ENCODE results near the gene CTSD. TPM values are rescaled to one million over a fixed set of nuclear protein-coding genes. Genes with fewer than 3 reads are reported as not detected.

CTSD gene
- total and polyA plus RNA-seq, 4 donors = 310 to 814 (median 553) TPM

DNA sequence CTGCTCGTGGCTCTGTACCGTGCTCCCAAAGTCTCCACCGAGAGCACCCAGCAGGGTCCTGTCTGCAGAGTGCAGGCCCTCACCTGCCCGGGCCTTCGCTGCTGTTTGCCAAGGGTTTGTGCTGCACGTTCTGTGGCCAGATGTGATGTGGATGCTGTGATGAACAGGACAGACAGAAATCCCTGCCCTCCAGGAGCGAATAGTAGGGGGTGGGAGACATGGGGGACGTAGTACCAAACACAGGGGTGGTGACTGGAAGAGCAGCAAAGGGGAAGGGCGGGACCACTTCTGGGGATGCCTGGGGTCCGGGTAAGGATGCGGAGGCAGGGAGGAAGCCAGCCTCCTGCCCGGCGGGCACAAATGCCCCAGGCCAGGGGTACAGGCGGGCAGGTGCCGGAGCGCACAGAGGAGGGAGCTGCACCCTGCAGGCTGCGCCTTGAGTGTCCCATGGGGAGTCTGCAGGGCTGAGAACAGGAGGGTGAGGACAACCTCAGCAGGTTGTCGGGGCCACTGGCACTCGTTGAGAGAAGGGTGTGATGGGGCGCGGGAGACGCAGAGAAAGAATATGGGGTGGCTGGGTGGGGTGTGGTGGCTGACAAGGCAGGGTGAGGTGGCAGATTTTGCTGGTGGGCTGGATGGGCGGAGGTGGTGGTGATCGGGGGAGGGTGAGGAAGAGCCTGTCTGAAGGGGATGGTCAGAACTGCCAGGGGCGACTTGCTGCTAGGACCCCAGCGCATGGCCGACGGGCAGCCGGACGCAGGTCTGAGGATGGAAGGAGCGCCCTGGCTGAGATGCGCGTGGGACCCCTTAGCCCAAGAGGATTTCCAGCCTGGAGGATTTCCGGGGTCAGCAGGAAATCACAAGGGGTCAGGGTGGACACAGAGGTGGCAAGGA, 16.3 kb upstream of the CTSD start:
- H3K27ac ChIP-seq (ENCODE audit: low read depth in 1 of 2, low read length in 2 of 2) = no peak overlapping the region
- DNase-seq (ENCODE audit: low spot score) = no peak

GRCh38 chr11:1779034-1779805, 15.5 kb upstream of the CTSD start:
- Histone ChIP-seq H3K9me3 (ENCODE audit: control insufficient read depth in 4 of 4, low read length in 3 of 4) (no peaks in the 10 kb centered on the region), H3K27ac (ENCODE audit: low read depth in 1 of 2, low read length in 2 of 2) (no peak overlapping the region), H3K4me1 (ENCODE audit: control insufficient read depth in 4 of 4, insufficient read depth in 4 of 4, low read length in 3 of 4) (peaks cover 0 to 4% (median 0%) of the 10 kb centered on the region in 4 donors), H3K36me3 (ENCODE audit: control insufficient read depth in 4 of 4, insufficient read depth in 3 of 4, low read depth in 1 of 4, low read length in 3 of 4) (no peaks in the 10 kb centered on the region), H3K4me3 (ENCODE audit: low read depth in 1 of 3, low read length in 3 of 3) (no peak overlapping the region), H3K9ac (ENCODE audit: low read depth in 1 of 2, low read length in 2 of 2) (no peak overlapping the region), H3K27me3 (ENCODE audit: control insufficient read depth in 4 of 4, insufficient read depth in 4 of 4, low read length in 3 of 4) (no peaks in the 10 kb centered on the region)
- WGBS = 80% methylated on average over 17 of the region's 17 CpGs
- no peak for TF ChIP-seq REST (IDR thresholded peaks at IDR 0.05)
- no peak for TF ChIP-seq FOXA2 (IDR thresholded peaks at IDR 0.05)
- no peak for TF ChIP-seq YY1 (IDR thresholded peaks at IDR 0.05)
- TF ChIP-seq TAF1 (conservative IDR thresholded peaks at IDR 0.05) = no peak
- TF ChIP-seq ZBTB33 (IDR thresholded peaks at IDR 0.05) = no peak
- TF ChIP-seq JUND (IDR thresholded peaks at IDR 0.05) = no peak
- no peak for TF ChIP-seq FOXA1 (IDR thresholded peaks at IDR 0.05)
- TF ChIP-seq EGR1 (IDR thresholded peaks at IDR 0.05; ENCODE audit: low read depth in 2 of 2) = no peak
- TF ChIP-seq, protein P1, sequence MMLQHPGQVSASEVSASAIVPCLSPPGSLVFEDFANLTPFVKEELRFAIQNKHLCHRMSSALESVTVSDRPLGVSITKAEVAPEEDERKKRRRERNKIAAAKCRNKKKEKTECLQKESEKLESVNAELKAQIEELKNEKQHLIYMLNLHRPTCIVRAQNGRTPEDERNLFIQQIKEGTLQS (IDR thresholded peaks at IDR 0.05) = no peak
- TF ChIP-seq GABPA (IDR thresholded peaks at IDR 0.05 in 1 of 2, conservative IDR thresholded peaks at IDR 0.05 in 1 of 2) = no peak
- no peak for TF ChIP-seq NR2F2 (IDR thresholded peaks at IDR 0.05)
- no peak for TF ChIP-seq RAD21 (IDR thresholded peaks at IDR 0.05)
- peak; percentile 25 for DNase-seq (ENCODE audit: low spot score)

More for the DNA sequence above, 16.3 kb upstream of the CTSD start:
- Histone ChIP-seq H3K4me3 (ENCODE audit: low read depth in 1 of 3, low read length in 3 of 3) (no peak overlapping the region), H3K4me1 (ENCODE audit: control insufficient read depth in 4 of 4, insufficient read depth in 4 of 4, low read length in 3 of 4) (peaks cover 0 to 4% (median 0%) of the 10 kb centered on the region in 4 donors), H3K9ac (ENCODE audit: low read depth in 1 of 2, low read length in 2 of 2) (no peak overlapping the region), H3K36me3 (ENCODE audit: control insufficient read depth in 4 of 4, insufficient read depth in 3 of 4, low read depth in 1 of 4, low read length in 3 of 4) (no peaks in the 10 kb centered on the region), H3K27me3 (ENCODE audit: control insufficient read depth in 4 of 4, insufficient read depth in 4 of 4, low read length in 3 of 4) (no peaks in the 10 kb centered on the region), H3K9me3 (ENCODE audit: control insufficient read depth in 4 of 4, low read length in 3 of 4) (no peaks in the 10 kb centered on the region)
- WGBS = 83% methylated on average over 34 of the region's 34 CpGs
- no peak for TF ChIP-seq YY1 (IDR thresholded peaks at IDR 0.05)
- TF ChIP-seq REST (IDR thresholded peaks at IDR 0.05) = no peak
- TF ChIP-seq SP1 (IDR thresholded peaks at IDR 0.05) = no peak
- no peak for TF ChIP-seq RXRA (IDR thresholded peaks at IDR 0.05)
- no peak for TF ChIP-seq EGR1 (IDR thresholded peaks at IDR 0.05; ENCODE audit: low read depth in 2 of 2)
- TF ChIP-seq FOXA2 (IDR thresholded peaks at IDR 0.05) = no peak
- no peak for TF ChIP-seq NR2F2 (IDR thresholded peaks at IDR 0.05)
- no peak for TF ChIP-seq HNF4G (IDR thresholded peaks at IDR 0.05)

Measured in liver (tissue), 9 donors.